Ovary (tissue), 3 donors: Measurements from ENCODE around the gene PACC1.

Experiments
- POLR2A ChIP-seq: fragments of 450-650 bp; IDR thresholded peaks from one replicate; pipeline ENCODE4 v1.6.1; 2017; ENCODE audit warnings: antibody characterized with exemption, mild to moderate bottlenecking, moderate library complexity
- TF ChIP-seq, protein P1 (sequence below), 3 donors: fragments of 450-650 bp in 2 of 3; fragments of 200-600 bp in 1 of 3; IDR thresholded peaks; one replicate each; pipeline versions ENCODE4 v1.5.1 to v1.8.0; 2016 to 2022; ENCODE audit warnings: antibody characterized with exemption in 3 of 3, mild to moderate bottlenecking in 1 of 3
- donor health status: DM: no; HTN: no; CAD: no.

DNA sequence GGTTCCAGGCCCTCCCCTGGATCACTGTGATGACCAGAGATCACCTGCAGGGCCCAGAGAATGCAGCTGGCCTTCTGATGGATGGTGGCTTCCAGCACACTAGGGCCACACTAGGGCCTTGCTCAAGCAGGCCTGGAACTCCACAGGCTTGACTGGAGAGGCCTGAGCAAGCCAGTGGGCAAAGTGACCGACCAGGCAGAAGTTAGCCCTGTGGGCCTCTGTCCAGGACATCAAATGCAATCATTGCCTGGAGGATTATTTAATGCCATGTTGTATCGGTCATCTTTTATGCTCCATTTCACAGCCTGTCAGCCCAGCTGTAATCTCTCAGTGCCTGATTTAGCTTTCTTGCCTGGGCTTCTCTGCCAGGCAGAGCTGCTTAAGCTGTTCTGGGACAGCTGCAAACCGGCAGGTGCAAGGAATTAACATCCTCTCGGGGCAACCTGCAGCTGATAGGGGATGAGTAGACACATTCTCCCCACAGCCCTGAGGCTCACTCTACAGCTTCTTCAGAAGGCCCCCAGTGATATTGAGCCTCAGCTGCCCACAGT lies 35.7 kb upstream of the PACC1 start:
- TF ChIP-seq, protein P1, sequence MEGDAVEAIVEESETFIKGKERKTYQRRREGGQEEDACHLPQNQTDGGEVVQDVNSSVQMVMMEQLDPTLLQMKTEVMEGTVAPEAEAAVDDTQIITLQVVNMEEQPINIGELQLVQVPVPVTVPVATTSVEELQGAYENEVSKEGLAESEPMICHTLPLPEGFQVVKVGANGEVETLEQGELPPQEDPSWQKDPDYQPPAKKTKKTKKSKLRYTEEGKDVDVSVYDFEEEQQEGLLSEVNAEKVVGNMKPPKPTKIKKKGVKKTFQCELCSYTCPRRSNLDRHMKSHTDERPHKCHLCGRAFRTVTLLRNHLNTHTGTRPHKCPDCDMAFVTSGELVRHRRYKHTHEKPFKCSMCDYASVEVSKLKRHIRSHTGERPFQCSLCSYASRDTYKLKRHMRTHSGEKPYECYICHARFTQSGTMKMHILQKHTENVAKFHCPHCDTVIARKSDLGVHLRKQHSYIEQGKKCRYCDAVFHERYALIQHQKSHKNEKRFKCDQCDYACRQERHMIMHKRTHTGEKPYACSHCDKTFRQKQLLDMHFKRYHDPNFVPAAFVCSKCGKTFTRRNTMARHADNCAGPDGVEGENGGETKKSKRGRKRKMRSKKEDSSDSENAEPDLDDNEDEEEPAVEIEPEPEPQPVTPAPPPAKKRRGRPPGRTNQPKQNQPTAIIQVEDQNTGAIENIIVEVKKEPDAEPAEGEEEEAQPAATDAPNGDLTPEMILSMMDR (IDR thresholded peaks at IDR 0.05), result no peak
- TF ChIP-seq POLR2A, result no peak
